GM23248 (cell line): ENCODE measurements around the gene IDH3A.

Source experiments
- EZH2 ChIP-seq: fragments of 200-600 bp; sonication (generic); IDR thresholded peaks from 2 replicates; pipeline ENCODE4 v1.6.1; 2018; ENCODE audit warnings: antibody characterized with exemption, mild to moderate bottlenecking; ENCODE audit not compliant: insufficient read depth, poor library complexity, severe bottlenecking
- EZH2phosphoT487 ChIP-seq: fragments of 200-600 bp; sonication (generic); IDR thresholded peaks from 2 replicates; pipeline ENCODE4 v1.6.1; 2018; ENCODE audit warnings: antibody characterized with exemption, moderate library complexity, mild to moderate bottlenecking, low read depth; ENCODE audit not compliant: insufficient read depth

GRCh38 chr15:78206326-78207109, 57.4 kb downstream of the IDH3A start:
- TF ChIP-seq EZH2phosphoT487 = no peak
- TF ChIP-seq EZH2 = no peak
